OCI-M2 (cell line): ENCODE measurements around the gene PUS7.
"Not testable (repeated sequence)": the region's sequence is repeated elsewhere in the genome, so short reads cannot be mapped to it uniquely, and the experiment has no call there.

ENCODE experiments used
- DNase-seq: peaks from one replicate; lab custom pipeline; 2025; ENCODE audit not compliant: unreplicated experiment; lab: John Stamatoyannopoulos, UW

The PUS7 gene, protein sequence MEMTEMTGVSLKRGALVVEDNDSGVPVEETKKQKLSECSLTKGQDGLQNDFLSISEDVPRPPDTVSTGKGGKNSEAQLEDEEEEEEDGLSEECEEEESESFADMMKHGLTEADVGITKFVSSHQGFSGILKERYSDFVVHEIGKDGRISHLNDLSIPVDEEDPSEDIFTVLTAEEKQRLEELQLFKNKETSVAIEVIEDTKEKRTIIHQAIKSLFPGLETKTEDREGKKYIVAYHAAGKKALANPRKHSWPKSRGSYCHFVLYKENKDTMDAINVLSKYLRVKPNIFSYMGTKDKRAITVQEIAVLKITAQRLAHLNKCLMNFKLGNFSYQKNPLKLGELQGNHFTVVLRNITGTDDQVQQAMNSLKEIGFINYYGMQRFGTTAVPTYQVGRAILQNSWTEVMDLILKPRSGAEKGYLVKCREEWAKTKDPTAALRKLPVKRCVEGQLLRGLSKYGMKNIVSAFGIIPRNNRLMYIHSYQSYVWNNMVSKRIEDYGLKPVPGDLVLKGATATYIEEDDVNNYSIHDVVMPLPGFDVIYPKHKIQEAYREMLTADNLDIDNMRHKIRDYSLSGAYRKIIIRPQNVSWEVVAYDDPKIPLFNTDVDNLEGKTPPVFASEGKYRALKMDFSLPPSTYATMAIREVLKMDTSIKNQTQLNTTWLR

DNA sequence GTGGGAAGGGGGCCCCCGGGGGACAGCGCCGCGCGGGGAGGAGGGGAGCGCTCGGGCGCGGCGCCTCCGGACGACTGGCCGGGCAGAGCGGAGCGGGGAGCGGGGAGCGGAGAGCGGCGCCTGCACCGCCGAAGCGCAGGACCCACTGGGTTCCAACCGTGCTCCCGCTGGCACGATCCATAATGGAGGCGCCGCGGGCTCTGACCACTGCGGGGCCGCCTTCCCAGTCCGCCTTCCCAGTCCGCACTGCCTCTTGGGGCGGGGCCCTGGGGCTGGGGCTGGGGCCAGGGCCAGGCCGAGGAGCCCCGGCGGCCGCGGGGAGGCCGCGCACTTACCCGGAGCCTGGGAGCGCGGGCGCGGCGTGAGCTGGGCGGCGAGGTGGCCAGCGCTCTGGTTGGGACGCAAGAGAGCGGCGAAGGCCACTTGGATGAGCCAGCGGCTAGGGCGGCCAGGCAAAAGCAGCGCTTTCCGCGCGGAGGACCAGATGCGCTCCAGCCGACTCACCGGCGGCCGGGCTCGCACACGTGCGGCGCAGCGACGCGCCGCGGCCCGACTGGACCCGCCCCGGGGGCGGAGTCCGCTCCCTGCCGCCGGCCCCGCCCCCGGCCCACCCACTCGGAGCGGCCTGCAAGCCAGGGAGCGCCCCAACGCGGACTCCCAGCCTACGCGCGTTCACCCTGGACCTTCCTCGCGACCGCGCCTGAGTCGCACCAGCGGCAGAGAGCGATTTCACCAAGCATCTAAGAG, at the start of gene PUS7:
TSS of gene PUS7 (minus strand) at position 555 of the 747 bp plus-strand sequence. CDS start 13,759 bp downstream, outside the sequence.
- DNase-seq: peak; percentile 44

DNA sequence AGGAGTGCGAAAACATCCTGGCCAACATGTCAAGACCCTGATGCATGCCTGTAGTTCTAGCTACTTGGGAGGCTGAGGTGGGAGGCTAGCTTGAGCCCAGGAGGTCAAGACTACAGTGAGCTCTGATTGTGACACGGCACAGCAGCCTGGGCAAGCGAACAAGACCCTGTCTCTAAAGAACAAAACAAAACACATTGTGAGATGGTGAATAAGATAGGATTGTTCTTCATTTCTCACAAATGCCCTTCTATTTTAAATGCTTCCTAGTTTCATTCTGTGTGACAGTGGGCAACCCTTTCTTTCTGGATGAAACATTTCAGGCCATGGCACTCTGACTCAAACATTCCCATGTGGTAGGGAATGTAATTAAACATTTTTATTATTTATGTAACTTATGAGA, 45.8 kb upstream of the PUS7 start:
- no peak for DNase-seq

DNA sequence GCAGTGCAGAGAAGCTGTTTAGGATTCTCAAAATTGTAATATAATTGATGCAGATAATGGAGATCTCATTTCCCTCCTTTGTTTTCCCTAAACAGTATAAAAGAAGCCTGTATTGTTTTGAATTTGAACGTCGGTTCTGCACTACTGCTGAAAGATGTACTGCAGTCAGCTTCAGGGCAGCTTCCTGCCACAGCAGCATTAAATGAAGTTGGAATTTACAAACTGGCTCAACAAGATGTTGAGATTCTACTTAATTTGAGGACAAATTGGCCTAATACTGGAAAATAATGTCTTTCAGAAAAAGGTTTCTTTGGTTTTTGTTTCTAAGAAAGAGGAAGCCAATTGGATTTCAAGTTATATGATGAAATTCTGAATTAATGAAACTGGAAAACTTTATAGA, 45.0 kb upstream of the PUS7 start:
- DNase-seq: no peak

DNA sequence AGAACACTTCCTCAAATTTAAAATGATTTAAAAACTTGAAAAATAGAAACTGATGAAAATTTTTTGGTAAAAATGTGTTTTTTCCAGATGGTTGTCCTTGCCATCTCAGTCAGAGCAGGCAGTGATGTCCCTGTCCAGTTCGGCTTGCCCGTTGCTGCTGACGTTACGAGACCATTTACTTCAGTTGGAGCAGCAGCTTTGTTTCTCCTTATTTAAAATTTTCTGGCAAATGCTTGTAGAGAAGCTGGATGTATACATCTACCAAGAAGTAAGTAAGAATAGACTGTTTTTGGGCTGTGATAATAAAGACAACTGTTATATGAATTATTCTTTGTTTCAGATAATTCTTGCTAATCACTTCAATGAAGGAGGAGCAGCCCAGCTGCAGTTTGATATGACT, 43.1 kb upstream of the PUS7 start:
- DNase-seq: no peak

DNA sequence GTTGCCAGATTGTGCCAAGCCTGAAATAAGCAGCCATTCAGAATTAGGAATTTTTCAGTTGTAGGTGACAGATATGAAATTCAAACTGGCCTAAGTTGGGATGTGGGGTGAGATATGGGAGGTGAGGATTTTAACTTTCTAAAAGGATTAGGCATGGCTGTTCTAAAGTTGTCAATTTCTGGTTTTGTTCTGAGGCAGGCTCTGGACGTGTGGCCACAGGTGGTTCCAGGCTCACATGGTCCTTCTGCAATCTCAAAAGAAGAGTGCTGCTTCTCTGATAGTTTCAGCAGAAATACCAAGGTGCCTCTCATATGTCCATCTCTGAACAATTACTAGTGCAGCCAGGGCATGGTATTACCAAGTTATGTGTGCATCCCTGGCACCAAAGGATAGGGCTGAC, 37.9 kb upstream of the PUS7 start:
- DNase-seq: no peak

DNA sequence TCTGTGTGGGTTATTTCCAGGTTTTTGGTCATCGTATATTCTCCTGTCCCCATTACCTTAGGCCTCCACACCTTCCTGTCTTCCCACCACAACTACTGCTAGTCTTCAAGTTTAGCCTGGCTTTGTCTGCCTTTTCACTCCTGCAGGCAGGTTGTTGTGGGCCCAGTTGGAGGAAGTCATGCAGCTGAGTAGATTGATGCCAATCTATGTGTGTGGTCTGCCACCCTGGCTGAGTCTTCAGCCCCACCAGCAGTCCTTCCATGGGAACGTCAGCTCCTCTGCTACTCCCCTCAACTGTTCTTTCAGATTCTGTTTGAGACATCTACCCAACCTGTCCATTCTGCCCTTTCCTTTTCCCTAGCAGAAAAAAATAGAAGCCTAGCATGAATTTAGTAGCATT, 16.3 kb upstream of the PUS7 start:
- no peak for DNase-seq

DNA sequence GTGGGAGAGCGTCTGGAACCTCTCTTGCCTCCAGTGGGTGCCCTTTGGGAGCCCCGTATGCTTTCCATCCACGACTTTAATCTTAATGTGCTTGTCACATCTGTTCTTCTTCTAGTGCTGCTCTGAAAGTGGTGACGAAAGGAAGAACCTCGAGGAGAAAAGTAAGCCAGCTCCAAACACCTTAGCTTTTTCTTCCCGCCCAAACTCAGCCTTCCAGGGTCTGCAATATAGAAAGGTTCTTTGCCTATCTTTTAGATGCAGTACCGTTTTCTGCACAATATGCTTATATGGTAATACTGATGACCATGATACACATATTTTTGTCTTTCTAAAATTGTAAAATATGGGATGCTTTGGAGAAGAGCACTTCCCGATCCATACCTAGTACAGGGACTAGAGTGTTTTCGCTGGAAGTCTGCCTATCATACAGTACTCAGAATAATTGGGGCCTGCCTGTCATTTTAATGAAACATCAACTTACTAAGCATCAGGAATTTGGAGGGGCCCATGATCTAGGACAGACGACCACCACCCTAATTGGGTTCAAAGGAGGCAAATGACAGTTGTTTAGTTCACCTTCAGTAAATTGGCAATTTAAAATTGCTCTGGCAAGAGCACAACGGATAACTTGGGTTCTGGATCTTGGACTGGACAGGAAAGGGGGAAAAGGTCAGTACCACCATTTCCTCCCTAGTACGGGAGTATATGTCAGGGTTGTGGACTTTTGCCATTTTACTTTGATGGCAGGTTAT, 10.8 kb upstream of the PUS7 start:
- DNase-seq: no peak

DNA sequence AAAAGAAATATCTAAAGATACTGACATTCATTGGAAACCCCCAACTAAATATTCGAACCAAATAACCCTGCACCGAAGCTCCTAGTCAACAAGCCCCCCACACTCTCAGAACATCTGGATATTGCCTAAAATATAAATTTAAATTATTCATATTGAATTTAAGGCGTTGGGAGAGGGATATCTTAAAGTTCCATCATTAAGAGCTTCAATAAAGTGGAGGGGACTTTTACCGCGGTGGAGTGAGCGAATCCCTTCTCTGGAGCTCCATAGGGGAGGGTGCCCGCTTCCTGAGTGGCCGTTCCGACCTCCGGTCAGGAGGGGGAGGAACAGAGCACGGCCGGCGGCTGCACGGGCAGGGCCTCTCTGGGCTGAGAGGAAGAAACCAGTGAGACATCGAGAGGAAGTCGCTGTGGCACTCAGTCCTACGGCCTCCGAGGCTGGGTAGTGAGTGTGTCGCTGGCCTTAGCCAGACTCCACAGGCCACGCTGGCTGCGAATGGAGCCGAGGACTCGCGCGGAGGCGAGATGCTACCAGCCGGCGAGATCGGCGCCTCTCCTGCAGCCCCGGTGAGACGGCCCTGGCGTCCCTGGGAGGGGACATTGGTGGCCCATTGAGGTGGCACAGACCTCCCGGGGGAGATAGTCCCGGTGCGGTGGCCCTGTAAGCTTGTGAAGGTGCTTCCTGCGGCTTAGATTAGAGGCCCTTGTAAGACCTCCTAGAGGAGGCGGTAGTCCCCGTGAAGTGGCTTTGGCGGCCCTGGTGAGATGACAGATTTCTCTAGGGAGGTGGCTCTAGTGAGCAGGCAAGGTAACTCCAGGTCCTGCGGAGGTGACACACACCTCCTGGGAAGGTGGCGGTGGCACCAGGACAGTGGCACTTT, 10.0 kb upstream of the PUS7 start, which contains the start of gene RINT1:
TSS of gene RINT1 (plus strand) at position 410 of the 880 bp plus-strand sequence. CDS start at position 525, 115 bp downstream.
- peak; percentile 56 for DNase-seq

DNA sequence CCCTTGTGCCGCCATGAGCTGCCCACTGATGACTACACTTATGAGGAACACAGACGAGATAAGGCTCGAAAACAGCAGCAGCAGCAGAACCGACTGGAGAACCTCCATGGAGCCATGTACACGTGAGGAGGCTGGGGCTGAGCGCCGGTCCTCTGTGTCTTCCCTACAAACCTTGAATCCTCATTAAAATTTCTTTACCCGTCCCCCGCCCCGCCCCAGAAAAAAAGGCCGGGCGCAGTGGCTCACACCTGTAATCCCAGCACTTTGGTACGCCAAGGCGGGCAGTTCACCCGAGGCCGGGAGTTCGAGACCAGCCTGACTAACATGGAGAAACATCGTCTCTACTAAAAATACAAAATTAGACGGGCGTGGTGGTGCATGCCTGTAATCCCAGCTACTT, 8.5 kb upstream of the PUS7 start:
- no peak for DNase-seq

DNA sequence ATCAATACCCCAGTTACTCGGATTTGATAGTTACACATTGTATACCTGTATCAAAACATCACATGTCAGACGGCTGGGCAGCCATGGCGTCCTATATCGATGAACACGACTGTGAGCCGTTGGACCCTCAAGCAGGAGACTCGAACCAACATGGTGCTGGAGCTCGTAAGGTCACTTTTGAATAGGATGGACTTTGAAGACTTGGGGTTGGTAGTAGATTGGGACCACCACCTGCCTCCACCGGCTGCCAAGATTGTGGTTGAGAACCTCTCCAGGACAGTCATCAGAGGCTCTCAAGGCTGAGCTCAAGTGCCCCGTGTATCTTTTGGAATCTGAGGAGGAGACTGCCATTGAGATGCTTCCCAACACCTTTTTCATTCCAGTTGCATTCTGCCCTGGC, 8.1 kb upstream of the PUS7 start:
- no peak for DNase-seq

DNA sequence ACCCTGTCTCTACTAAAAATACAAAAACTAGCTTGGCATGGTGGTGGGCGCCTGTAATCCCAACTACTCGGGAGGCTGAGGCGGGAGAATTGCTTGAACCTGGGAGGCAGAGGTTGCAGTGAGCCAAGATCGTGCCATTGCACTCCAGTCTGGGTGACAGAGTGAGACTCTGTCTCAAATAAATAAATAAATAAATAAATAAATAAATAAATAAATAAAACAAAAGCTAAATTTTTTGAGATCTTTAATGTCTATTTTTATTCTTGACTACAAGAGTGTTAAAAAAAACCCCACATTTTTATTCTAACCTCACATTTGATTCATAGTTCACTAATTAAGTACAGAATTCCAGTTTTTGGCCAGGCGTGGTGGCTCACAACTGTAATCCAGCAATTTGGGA, 5.7 kb upstream of the PUS7 start:
- not testable (repeated sequence) for DNase-seq

DNA sequence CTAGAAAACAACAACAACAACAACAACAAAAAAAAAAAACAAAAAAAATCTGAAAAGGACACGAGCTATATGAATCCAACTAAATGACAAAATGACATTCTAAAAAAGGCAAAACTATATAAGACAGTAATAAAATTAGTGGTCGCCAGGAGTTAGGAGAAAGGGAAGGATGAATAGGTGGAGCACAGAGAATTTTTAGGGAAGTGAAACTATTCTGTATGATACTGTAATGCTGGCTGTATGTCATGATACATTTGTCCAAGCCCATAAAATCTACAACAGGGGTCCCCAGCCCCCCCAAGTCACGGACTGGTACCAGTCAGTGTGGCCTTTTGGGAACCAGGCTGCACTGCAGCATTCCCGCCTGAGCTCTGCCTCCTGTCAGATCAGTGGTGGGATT, 2.8 kb upstream of the PUS7 start:
- no peak for DNase-seq

DNA sequence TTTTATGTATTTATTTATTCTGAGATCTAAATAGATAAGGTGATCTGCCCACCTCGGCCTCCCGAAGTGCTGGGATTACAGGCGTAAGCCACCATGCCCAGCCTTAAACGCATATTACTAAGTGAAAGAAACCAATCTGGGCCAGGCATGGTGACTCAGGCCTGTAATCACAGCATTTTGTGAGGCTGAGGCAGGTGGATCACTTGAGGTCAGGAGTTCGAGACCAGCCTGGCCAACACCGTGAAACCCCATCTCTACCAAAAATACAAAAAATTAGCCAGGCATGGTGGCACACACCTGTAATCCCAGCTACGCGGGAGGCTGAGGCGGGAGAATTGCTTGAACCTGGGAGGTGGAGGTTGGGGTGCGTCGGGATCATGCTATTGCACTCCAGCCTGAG, 2.4 kb upstream of the PUS7 start:
- DNase-seq: not testable (repeated sequence)

DNA sequence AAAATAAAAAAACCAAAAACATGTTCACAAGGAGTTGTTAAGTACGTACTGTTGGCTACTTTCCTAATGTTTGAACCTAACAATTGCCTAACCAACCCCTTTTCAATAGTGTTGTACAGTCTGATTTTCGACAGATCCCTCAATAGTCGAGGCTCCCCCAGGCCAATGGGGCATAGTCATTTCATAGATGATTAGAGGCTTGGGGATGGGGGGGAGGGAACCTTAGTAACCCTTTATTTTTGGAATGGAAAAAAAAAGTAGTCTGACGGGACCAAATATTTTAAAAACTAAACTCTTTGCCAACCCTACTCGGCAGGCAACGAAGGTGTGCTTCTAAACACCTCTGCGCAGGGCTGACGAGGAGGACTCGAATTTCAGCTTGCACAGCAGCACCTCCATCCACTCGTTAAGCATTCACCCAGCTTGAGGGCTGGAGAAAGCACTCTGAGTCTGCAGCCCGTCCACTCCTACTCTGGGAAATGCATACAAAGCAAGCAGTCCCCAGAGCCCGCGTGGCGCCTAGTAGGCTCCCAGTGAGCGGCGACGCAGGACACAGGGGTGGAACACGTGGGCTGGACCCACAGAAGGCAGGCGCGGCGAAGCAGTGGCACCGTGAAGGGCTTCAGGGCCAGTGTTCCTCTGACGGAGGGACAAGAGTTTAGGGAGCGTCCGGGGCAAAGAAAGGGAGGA, 899 bp downstream of the PUS7 start:
- no peak for DNase-seq

DNA sequence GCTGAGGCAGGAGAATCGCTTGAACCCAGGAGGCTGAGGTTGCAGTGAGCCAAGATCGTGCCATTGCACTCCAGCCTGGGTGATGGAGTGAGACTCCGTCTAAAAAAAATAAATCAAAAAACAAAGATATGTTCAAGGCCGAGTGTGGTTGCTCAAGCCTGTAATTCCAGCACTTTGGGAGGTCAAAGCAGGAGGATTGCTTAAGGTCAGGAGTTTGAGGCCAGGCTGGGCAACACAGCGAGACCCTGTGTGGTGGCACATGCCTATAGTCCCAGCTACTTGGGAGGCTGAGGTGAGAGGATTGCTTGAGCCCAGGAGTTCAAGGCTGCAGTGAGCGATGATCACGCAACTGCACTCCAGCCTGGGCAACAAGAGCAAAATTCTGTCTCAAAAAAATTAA, 1.5 kb downstream of the PUS7 start:
- DNase-seq: not testable (repeated sequence)

DNA sequence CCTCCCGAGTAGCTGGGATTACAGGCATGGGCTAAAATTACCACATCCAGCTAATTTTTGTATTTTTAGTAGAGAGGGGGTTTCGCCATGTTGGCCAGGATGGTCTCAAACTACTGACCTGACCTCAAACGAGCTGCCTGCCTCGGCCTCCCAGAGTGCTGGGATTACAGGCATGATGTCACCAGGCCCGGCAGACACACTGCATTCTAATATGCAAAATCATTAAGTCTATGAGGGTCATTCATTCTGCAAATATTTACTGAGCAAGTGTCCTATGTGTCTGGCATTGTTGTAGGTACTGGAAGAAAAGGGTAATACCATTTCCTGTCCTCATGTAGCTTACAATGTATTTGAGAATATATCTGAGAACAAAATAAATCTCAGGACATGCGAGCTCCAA, 2.7 kb downstream of the PUS7 start:
- no peak for DNase-seq

DNA sequence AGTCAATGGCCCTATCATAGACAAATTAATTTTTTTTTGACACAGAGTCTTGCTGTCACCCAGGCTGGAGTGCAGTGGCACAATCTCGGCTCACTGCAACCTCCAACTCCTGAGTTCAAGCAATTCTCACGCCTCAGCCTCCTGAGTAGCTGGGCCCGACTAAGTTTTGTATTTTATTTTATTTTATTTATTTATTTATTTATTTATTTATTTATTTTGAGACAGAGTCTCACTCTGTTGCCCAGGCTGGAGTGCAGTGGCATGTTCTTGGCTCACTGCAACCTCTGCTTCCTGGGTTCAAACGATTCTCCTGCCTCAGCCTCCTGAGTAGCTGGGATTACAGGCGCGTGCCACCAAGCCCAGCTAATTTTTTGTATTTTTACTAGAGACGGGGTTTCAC, 6.5 kb downstream of the PUS7 start:
- not testable (repeated sequence) for DNase-seq

DNA sequence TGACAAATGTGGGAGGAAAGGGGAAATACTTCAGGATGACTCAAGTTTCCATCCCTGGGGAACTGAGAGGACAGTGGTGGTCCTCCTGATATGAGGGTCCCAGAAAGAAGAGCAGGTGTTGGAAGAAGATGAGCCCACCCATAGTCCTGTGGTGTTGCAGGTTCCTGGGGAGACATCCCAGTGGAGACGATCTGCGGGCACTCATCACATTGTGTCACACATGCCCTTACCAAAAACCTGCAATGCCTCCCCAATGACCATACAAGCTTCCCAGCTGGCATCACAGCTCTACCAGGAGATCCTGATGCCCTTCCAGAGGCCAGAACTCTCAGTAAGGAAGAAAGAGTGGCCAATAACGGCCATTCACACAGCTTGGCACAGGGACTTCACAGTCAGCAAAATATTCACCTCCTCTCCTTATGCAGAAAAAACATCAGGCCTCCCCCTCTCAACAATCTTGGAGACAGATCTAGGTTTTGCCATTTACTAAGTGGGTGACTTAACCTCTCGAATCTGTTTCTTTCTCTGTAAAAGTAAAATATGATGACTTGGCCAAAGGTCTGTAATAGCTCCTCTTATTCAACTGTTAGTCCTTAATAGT, 9.0 kb downstream of the PUS7 start:
- no peak for DNase-seq

DNA sequence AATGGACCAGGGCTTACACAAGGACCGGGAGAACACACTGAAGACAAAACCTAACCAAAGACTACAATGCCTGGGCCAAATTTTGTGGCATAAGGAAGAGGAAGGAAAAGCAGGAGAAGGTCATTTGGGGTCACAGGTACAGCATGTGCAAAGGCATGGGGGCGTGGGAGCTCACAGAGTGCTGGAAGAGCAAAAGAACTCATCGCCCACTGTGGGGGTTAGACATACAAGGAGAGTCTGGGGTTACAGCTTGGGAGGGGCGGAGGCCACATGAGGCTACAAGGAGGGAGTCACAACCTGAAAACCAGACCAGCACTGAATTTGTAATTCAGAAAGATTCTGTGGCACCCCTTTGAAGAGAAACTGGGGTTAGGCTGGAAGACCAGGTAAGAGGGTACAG, 9.7 kb downstream of the PUS7 start:
- DNase-seq: no peak
